SK-N-SH (cell line): ENCODE measurements around the gene NOMO2. TPM values are rescaled to one million over a fixed set of nuclear protein-coding genes. Genes with fewer than 3 reads are reported as not detected.
"Not testable (repeated sequence)": the region's sequence is repeated elsewhere in the genome, so short reads cannot be mapped to it uniquely, and the experiment has no call there.

Source experiments
- CTCF ChIA-PET: fragments of 300-600, 350-600 bp; formaldehyde crosslinking; extraction: SDS; loops from one replicate; lab custom pipeline; 2021; lab: Yijun Ruan, JAX
- POLR2A ChIA-PET: fragments of 350-600 bp; sonication (Branson Sonifier 250); formaldehyde crosslinking; extraction: SDS; loops from one replicate; lab custom pipeline; 2020; ENCODE audit warnings: antibody characterized with exemption, inconsistent platforms; lab: Yijun Ruan, JAX
- DNase-seq: peaks from one replicate; pipeline ENCODE4 v3.0.0; 2012
- H2AFZ ChIP-seq: fragments of 200-600 bp; sonication (generic); 2 replicates; pipeline ENCODE4 v1.8.1; 2016; ENCODE audit warnings: antibody characterized with exemption, mild to moderate bottlenecking, low read depth
- H3F3A ChIP-seq: fragments of 200-600 bp; sonication (generic); replicated peaks from 2 replicates; pipeline ENCODE3; 2016; ENCODE audit warnings: antibody characterized with exemption, mild to moderate bottlenecking; ENCODE audit not compliant: insufficient read depth
- H3K27ac ChIP-seq, 2 experiments: fragments of 200-500 bp in 1 of 2; fragments of 200-600 bp in 1 of 2; sonication (Bioruptor generic) in 1 of 2; sonication (generic), shearing (Covaris generic) in 1 of 2; 2 replicates each; pipeline versions ENCODE4 v1.5.1 to v1.6.1; 2014 to 2016; ENCODE audit warnings: low read depth in 2 of 2, inconsistent platforms in 1 of 2, low read length in 1 of 2, mild to moderate bottlenecking in 1 of 2, mixed read lengths in 1 of 2
- H3K27me3 ChIP-seq: fragments of 200-600 bp; sonication (generic), shearing (Covaris generic); 2 replicates; pipeline ENCODE4 v1.6.1; 2016; ENCODE audit warnings: mixed run types; ENCODE audit not compliant: insufficient read depth
- H3K36me3 ChIP-seq, 2 experiments: fragments of 200-500 bp in 1 of 2; fragments of 200-600 bp in 1 of 2; sonication (Bioruptor generic) in 1 of 2; sonication (generic) in 1 of 2; replicated peaks in 1 of 2; 2 replicates each; pipeline versions ENCODE3 to v1.5.1; 2014 to 2016; ENCODE audit warnings: low read length in 1 of 2, mild to moderate bottlenecking in 1 of 2; ENCODE audit not compliant: insufficient read depth in 2 of 2, control insufficient read depth in 1 of 2
- H3K4me1 ChIP-seq, 2 experiments: fragments of 200-500 bp in 1 of 2; fragments of 200-600 bp in 1 of 2; sonication (Bioruptor generic) in 1 of 2; sonication (generic), shearing (Covaris generic) in 1 of 2; 2 replicates each; pipeline versions ENCODE4 v1.5.1 to v1.6.1; 2014 to 2016; ENCODE audit warnings: low read depth in 1 of 2, low read length in 1 of 2, mixed run types in 1 of 2; ENCODE audit not compliant: insufficient read depth in 2 of 2, control insufficient read depth in 1 of 2
- H3K4me2 ChIP-seq: fragments of 200-600 bp; sonication (generic), shearing (Covaris generic); 2 replicates; pipeline ENCODE4 v1.6.1; 2017; ENCODE audit warnings: mixed run types
- H3K4me3 ChIP-seq, 2 experiments: fragments of 200-500 bp in 1 of 2; fragments of 200-600 bp in 1 of 2; sonication (Bioruptor generic) in 1 of 2; sonication (generic), shearing (Covaris generic) in 1 of 2; 2 replicates each; pipeline versions ENCODE4 v1.5.1 to v1.8.1; 2014 to 2016; ENCODE audit warnings: low read depth in 2 of 2, inconsistent platforms in 1 of 2, low read length in 1 of 2, mild to moderate bottlenecking in 1 of 2, mixed read lengths in 1 of 2, moderate library complexity in 1 of 2
- H3K79me2 ChIP-seq: fragments of 200-600 bp; sonication (generic); 2 replicates; pipeline ENCODE4 v1.8.1; 2017; ENCODE audit warnings: mild to moderate bottlenecking; ENCODE audit not compliant: insufficient read depth
- H3K9ac ChIP-seq: fragments of 200-600 bp; sonication (generic); 2 replicates; pipeline ENCODE4 v1.6.1; 2017; ENCODE audit warnings: mixed run types
- H3K9me2 ChIP-seq: fragments of 200-600 bp; sonication (generic); 2 replicates; pipeline ENCODE4 v1.6.1; 2017; ENCODE audit warnings: mixed run types
- H3K9me3 ChIP-seq: fragments of 200-600 bp; sonication (generic); 2 replicates; pipeline ENCODE4 v1.6.1; 2017; ENCODE audit warnings: mixed run types, mild to moderate bottlenecking, moderate library complexity
- H4K20me1 ChIP-seq: fragments of 200-600 bp; sonication (generic); 2 replicates; pipeline ENCODE4 v1.6.1; 2017; ENCODE audit warnings: mild to moderate bottlenecking, mixed run types; ENCODE audit not compliant: insufficient read depth
- WGBS: methylation state at CpG from one replicate; pipeline ENCODE4 v1.1.6; 2017; ENCODE audit warnings: low lambda C conversion rate; 5-methylcytosine and 5-hydroxymethylcytosine counted together
- polyA plus RNA-seq, 3 experiments: library from polyadenylated mRNA; depleted of rRNA; stranded (reverse); fragments of >200 nt; gene quantifications; 2 replicates each; pipeline ENCODE4 v1.2.3, GENCODE V29; 2012

Gene NOMO2
- polyA plus RNA-seq, 1 of the 3 experiments (the other 2 are of a cell fraction), result 202 TPM

- POLR2A ChIA-PET, H2AFZ ChIP-seq, H3K9me2 ChIP-seq, H4K20me1 ChIP-seq, H3K27ac ChIP-seq, H3K27me3 ChIP-seq, H3K4me2 ChIP-seq, DNase-seq, H3K36me3 ChIP-seq, H3K4me1 ChIP-seq, H3F3A ChIP-seq, H3K79me2 ChIP-seq, CTCF ChIA-PET, H3K9ac ChIP-seq, H3K9me3 ChIP-seq, H3K4me3 ChIP-seq: not testable (repeated sequence)
- WGBS, result 99% methylated on average over 8 of the region's 8 CpGs
Observed at GRCh38 chr16:18525882-18526482, 35.9 kb downstream of the NOMO2 start.

- H3K27me3 ChIP-seq, H3K9me2 ChIP-seq, H3K9me3 ChIP-seq, H3K4me2 ChIP-seq, H3K27ac ChIP-seq, H3K79me2 ChIP-seq, H3K36me3 ChIP-seq, CTCF ChIA-PET, POLR2A ChIA-PET, H3K4me1 ChIP-seq, H3F3A ChIP-seq, H3K9ac ChIP-seq, H4K20me1 ChIP-seq, DNase-seq, H2AFZ ChIP-seq, H3K4me3 ChIP-seq: not testable (repeated sequence)
- no CpG with 5 or more reads among the region's 9 CpGs for WGBS
Observed at GRCh38 chr16:18522637-18523036, 39.3 kb downstream of the NOMO2 start.

- whole genome bisulfite sequencing, result no CpG with 5 or more reads among the region's 15 CpGs
- H3K27ac ChIP-seq, H3K4me3 ChIP-seq, H3K79me2 ChIP-seq, H2AFZ ChIP-seq, H3K4me1 ChIP-seq, H3K9me3 ChIP-seq, H3K9ac ChIP-seq, DNase-seq, H3K36me3 ChIP-seq, H3K9me2 ChIP-seq, POLR2A ChIA-PET, H3K27me3 ChIP-seq, H3K4me2 ChIP-seq, CTCF ChIA-PET, H3F3A ChIP-seq, H4K20me1 ChIP-seq: not testable (repeated sequence)
Observed at GRCh38 chr16:18521445-18522181, 40.3 kb downstream of the NOMO2 start.

- H3K9me3 ChIP-seq, H2AFZ ChIP-seq, H3K36me3 ChIP-seq, H3K9ac ChIP-seq, DNase-seq, H3F3A ChIP-seq, H3K79me2 ChIP-seq, H3K9me2 ChIP-seq, H4K20me1 ChIP-seq, H3K27ac ChIP-seq, H3K4me1 ChIP-seq, POLR2A ChIA-PET, H3K27me3 ChIP-seq, CTCF ChIA-PET, H3K4me3 ChIP-seq, H3K4me2 ChIP-seq: not testable (repeated sequence)
- WGBS, result no CpG with 5 or more reads among the region's 12 CpGs
Observed at GRCh38 chr16:18518536-18519283, 43.2 kb downstream of the NOMO2 start.

GRCh38 chr16:18498430-18498829 lies 63.5 kb downstream of the NOMO2 start:
- H4K20me1 ChIP-seq, H3K27ac ChIP-seq, POLR2A ChIA-PET, H3K79me2 ChIP-seq, DNase-seq, H2AFZ ChIP-seq, H3K9me3 ChIP-seq, H3K9ac ChIP-seq, H3K4me1 ChIP-seq, H3K9me2 ChIP-seq, H3K4me3 ChIP-seq, CTCF ChIA-PET, H3F3A ChIP-seq, H3K36me3 ChIP-seq, H3K27me3 ChIP-seq, H3K4me2 ChIP-seq: not testable (repeated sequence)
- no CpG with 5 or more reads among the region's 7 CpGs for WGBS

- H3K36me3 ChIP-seq, H3K79me2 ChIP-seq, H4K20me1 ChIP-seq, DNase-seq, H3K4me1 ChIP-seq, H3K9me2 ChIP-seq, H3K4me2 ChIP-seq, H2AFZ ChIP-seq, H3K27ac ChIP-seq, H3F3A ChIP-seq, CTCF ChIA-PET, H3K9ac ChIP-seq, H3K27me3 ChIP-seq, H3K4me3 ChIP-seq, POLR2A ChIA-PET, H3K9me3 ChIP-seq: not testable (repeated sequence)
- no CpG with 5 or more reads among the region's 5 CpGs for WGBS
Observed at GRCh38 chr16:18497032-18497431, 64.9 kb downstream of the NOMO2 start.
